Measurements from ENCODE around the gene OPCML. TPM values are rescaled to one million over a fixed set of nuclear protein-coding genes. Genes with fewer than 3 reads are reported as not detected.

Gene OPCML
- total and polyA plus RNA-seq, 2 experiments from 2014 or later: 1.2 to 4.4 TPM

DNA sequence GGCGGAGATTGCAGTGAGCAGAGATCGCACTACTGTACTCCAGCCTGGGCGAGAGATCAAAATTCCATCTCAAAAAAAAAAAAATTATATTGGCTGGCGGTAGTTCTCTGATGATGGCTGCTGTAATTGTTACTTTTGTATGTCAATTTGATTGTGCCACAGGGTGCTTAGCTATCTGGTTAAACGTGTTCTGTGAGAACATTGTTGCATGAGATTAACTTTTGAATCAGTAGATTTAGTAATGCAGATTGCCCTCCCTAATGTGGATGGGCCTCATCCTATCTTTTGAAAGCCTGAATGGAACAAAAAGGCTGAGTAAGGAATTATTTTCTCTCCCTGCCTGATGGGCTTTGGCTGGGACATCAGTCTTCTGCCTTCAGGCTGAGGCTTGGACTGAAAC lies 654.2 kb downstream of the OPCML start:
- no peak for ATAC-seq
- Mint-ChIP-seq H3K9me3 (no peaks in the 10 kb centered on the region), H3K36me3 (ENCODE audit: low read depth) (peaks cover 6% of the 10 kb centered on the region; the same call in 1 of the 3 replicates), H3K27ac (no peak overlapping the region), H3K4me3 (no peak overlapping the region), H3K27me3 (ENCODE audit: insufficient read depth, low read depth, poor library complexity) (no peaks in the 10 kb centered on the region), H3K4me1 (peaks cover 21% of the 10 kb centered on the region)
- no peaks in the 10 kb centered on the region for H3K27me3 ChIP-seq (ENCODE audit: insufficient read depth)
- no peak for DNase-seq (ENCODE audit: low spot score)
- H3K4me1 ChIP-seq (ENCODE audit: insufficient read depth): no peaks in the 10 kb centered on the region; the same call in 1 of the 2 replicates
- TF ChIP-seq CREB1 (CRISPR knock-in tag; IDR thresholded peaks at IDR 0.05; ENCODE audit: low read depth) (no peak), ZNF462 (CRISPR knock-in tag; IDR thresholded peaks at IDR 0.05) (no peak), STAT1 (IDR thresholded peaks at IDR 0.05; ENCODE audit: unreplicated experiment) (no peak), ZNF331 (CRISPR knock-in tag; IDR thresholded peaks at IDR 0.05; ENCODE audit: low read depth) (no peak), REST (IDR thresholded peaks at IDR 0.05; ENCODE audit: unreplicated experiment) (no peak), POLR2AphosphoS5 (IDR thresholded peaks at IDR 0.05; ENCODE audit: low read depth) (no peak), NANOG (IDR thresholded peaks at IDR 0.05; ENCODE audit: borderline replicate concordance) (no peak), EZH2 (IDR thresholded peaks at IDR 0.05; ENCODE audit: low read depth, unreplicated experiment) (no peak)
- H4K20me1 ChIP-seq (replicated peaks; ENCODE audit: insufficient read depth): no peaks in the 10 kb centered on the region
- no peak overlapping the region for H3K27ac ChIP-seq (ENCODE audit: low read depth)
- H3K9me2 ChIP-seq (ENCODE audit: insufficient read depth): peaks cover 15% of the 10 kb centered on the region; the same call in 1 of the 2 replicates
- H3F3A ChIP-seq (replicated peaks; ENCODE audit: low read depth): no peaks in the 10 kb centered on the region
- H3K4me2 ChIP-seq: no peak overlapping the region
- no peaks in the 10 kb centered on the region for H3K79me2 ChIP-seq (replicated peaks; ENCODE audit: insufficient read depth)
- H3K4me3 ChIP-seq: no peak overlapping the region
- no peaks in the 10 kb centered on the region; the same call in 1 of the 2 replicates for H3K36me3 ChIP-seq (ENCODE audit: insufficient read depth)
- H2AFZ ChIP-seq: no peak overlapping the region

All from GM23338 (cell line).